ENCODE results near the gene SDHAF2.

SDHAF2 gene

GRCh38 chr11:61491736-61492395 lies 61.9 kb downstream of the SDHAF2 start:
- Histone ChIP-seq H3K4me3 (no peak overlapping the region), H3K27ac (no peak overlapping the region)

- H3K4me3 ChIP-seq, result no peak overlapping the region
- no peak overlapping the region for H3K27ac ChIP-seq
These were observed 64.5 kb downstream of the SDHAF2 start for GRCh38 chr11:61494381-61494961.

GRCh38 chr11:61495801-61496601 lies 66.1 kb downstream of the SDHAF2 start:
- no peak overlapping the region for H3K4me3 ChIP-seq
- H3K27ac ChIP-seq, result no peak overlapping the region

All from skin epidermis (tissue), 12 donors.